Heart right ventricle (tissue), 16 donors: Measurements from ENCODE around the gene NAT8. TPM values are rescaled to one million over a fixed set of nuclear protein-coding genes. Genes with fewer than 3 reads are reported as not detected.
A peak's percentile ranks its signal among the peaks of the same experiment; 100 is the strongest.
"Not testable (repeated sequence)": the region's sequence is repeated elsewhere in the genome, so short reads cannot be mapped to it uniquely, and the experiment has no call there.

Experiments used
- ATAC-seq, 8 donors: fragments of 200-7000 bp; cut with Tn5 transposase; one replicate each; pipeline ENCODE4 v1.9.1; 2020; ENCODE audit warnings: mild to moderate bottlenecking in 8 of 8, moderate library complexity in 8 of 8, moderate number of reproducible peaks in 1 of 8
- DNase-seq, 2 donors: peaks; one replicate each; pipeline ENCODE4 v3.0.0-alpha.2; 2020
- H3K27ac ChIP-seq, 10 donors: fragments of 200-600 bp; sonication (generic) in 2 of 10; one replicate each; pipeline versions ENCODE4 v1.5.0 to v1.8.0; 2020 to 2022; ENCODE audit warnings: mild to moderate bottlenecking in 3 of 10
- H3K27me3 ChIP-seq, 7 donors: fragments of 200-600 bp; one replicate each; pipeline ENCODE4 v1.8.0; 2021 to 2022; ENCODE audit warnings: mild to moderate bottlenecking in 2 of 7
- H3K36me3 ChIP-seq, 9 donors: fragments of 200-600 bp; sonication (generic) in 1 of 9; one replicate each; pipeline versions ENCODE4 v1.5.0 to v1.8.0; 2020 to 2022; ENCODE audit warnings: mild to moderate bottlenecking in 2 of 9
- H3K4me1 ChIP-seq, 9 donors: fragments of 200-600 bp; sonication (generic) in 1 of 9; one replicate each; pipeline versions ENCODE4 v1.5.0 to v1.8.0; 2020 to 2022; ENCODE audit warnings: mild to moderate bottlenecking in 4 of 9
- H3K4me3 ChIP-seq, 10 donors: fragments of 200-600 bp; sonication (generic) in 2 of 10; one replicate each; pipeline versions ENCODE4 v1.5.0 to v1.8.0; 2020 to 2022; ENCODE audit warnings: mild to moderate bottlenecking in 7 of 10, moderate library complexity in 2 of 10
- H3K9me3 ChIP-seq, 11 donors: fragments of 200-600 bp in 10 of 11; sonication (generic) in 2 of 11; one replicate each; pipeline versions ENCODE4 v1.5.0 to v1.8.0; 2013 to 2022; ENCODE audit warnings: mild to moderate bottlenecking in 2 of 11, control low read depth in 1 of 11, moderate library complexity in 1 of 11
- WGBS, 2 donors: extraction: QIAGEN DNeasy Blood & Tissue Kit; methylation state at CpG; one replicate each; pipeline ENCODE4 v1.1.7; 2013; ENCODE audit warnings: inconsistent platforms in 1 of 2; 5-methylcytosine and 5-hydroxymethylcytosine counted together
- intact Hi-C, 10 donors: fragments of 100-400 bp; cut with DNase I; formaldehyde crosslinking; loops; one replicate each; pipeline versions ENCODE4 v1.11.1 to v1.14.2; 2022
- polyA plus RNA-seq, 2 donors: library from polyadenylated mRNA; stranded (reverse); fragments of 200-250 nt; gene quantifications; one replicate each; pipeline ENCODE4 v1.2.3, GENCODE V29; 2013
- total RNA-seq, 10 donors: library from RNA; stranded (reverse); fragmentation: NEBNext Ultra II Directional in 3 of 10; extraction: Animal tissue kit (Norgen Biotek cat#: 25700) in 3 of 10; gene quantifications; one replicate each; pipeline versions ENCODE4 v1.2.1 to v1.2.4, GENCODE V29; 2021 to 2023
- TF ChIP-seq, protein P1 (sequence below), 9 donors: fragments of 200-600 bp; sonication (generic) in 2 of 9; IDR thresholded peaks; one replicate each; pipeline versions ENCODE4 v1.5.0 to v1.8.0; 2021 to 2022; ENCODE audit warnings: antibody characterized with exemption in 9 of 9, mild to moderate bottlenecking in 5 of 9, moderate library complexity in 1 of 9
- donor health status: Arrhythmogenic right ventricular cardiomyopathy.
- donor health status: ischemic (EF 13 %, LVEDD 7.1; RV severe dilation, severe dysfunction).
- donor health status: healthy with polysubstance abuse.
- donor health status: DM: no; HTN: yes; CAD: no.
- donor health status: DM: no; HTN: no; CAD: no.
- donor health status: ischemic (EF 25% LVEDD 6.9; RV normal size, moderate dysfunction).
- donor health status: ischemic (EF 25% LVEDD 5.7; RV mildly dilated, moderate dysfunction).
- donor health status: healthy.
- donor health status: DM: yes; HTN: yes; CAD: no.
- donor health status: Ischemic cardiomyopathy.
- donor health status: ischemic (EF 35%, LVEDD 5.7; RV mildly dilated, moderate dysfunction).
- donor health status: nonischemic (EF 11% LVEDD 7.7; RV severe dilation, severe dysfunction).
- donor health status: DM: yes; HTN: yes; CAD: no.
- donor health status: PGD.
- donor health status: ischemic (EF 29% LVEDD 5.4; RV normal size, mild dysfunction).
- donor health status: nonischemic (EF 23%, LVEDD 6.1; RV moderate dilation, normal function).

NAT8 gene
- total and polyA plus RNA-seq, 12 donors: not detected

DNA sequence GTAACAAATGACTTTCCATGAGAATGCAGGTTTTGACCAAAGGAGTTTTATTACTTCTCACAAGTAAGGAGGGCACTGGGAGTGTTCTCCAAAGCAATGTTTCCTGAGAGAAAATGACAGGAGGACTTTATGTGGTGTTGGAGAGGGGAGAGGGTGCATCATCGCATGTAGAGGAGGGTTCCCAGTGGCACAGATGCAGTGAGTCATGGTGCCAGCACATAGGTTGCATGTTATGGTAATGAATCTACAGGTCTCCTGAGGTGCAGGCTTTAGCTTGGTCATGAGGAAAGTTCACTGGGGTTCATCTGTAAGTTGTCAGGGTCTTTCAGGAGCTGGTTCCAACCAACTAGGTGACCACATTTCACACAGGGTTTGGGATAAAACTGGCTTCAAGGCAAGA is 30.4 kb downstream of the NAT8 start:
- DNase-seq (no peak), ATAC-seq (no peak)
- H3K36me3 ChIP-seq: peaks cover 0 to 30% (median 0%) of the 10 kb centered on the region in 9 donors
- no peak overlapping the region for H3K4me3 ChIP-seq
- H3K4me1 ChIP-seq: peaks cover 0 to 10% (median 0%) of the 10 kb centered on the region in 9 donors
- 95% methylated on average over 1 of the region's 1 CpG for WGBS, 2 donors
- intact Hi-C loops: no loop called here
- H3K27ac ChIP-seq: no peak overlapping the region
- TF ChIP-seq, protein P1, sequence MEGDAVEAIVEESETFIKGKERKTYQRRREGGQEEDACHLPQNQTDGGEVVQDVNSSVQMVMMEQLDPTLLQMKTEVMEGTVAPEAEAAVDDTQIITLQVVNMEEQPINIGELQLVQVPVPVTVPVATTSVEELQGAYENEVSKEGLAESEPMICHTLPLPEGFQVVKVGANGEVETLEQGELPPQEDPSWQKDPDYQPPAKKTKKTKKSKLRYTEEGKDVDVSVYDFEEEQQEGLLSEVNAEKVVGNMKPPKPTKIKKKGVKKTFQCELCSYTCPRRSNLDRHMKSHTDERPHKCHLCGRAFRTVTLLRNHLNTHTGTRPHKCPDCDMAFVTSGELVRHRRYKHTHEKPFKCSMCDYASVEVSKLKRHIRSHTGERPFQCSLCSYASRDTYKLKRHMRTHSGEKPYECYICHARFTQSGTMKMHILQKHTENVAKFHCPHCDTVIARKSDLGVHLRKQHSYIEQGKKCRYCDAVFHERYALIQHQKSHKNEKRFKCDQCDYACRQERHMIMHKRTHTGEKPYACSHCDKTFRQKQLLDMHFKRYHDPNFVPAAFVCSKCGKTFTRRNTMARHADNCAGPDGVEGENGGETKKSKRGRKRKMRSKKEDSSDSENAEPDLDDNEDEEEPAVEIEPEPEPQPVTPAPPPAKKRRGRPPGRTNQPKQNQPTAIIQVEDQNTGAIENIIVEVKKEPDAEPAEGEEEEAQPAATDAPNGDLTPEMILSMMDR (IDR thresholded peaks at IDR 0.05): no peak
- no peaks in the 10 kb centered on the region for H3K27me3 ChIP-seq
- H3K9me3 ChIP-seq: no peaks in the 10 kb centered on the region

DNA sequence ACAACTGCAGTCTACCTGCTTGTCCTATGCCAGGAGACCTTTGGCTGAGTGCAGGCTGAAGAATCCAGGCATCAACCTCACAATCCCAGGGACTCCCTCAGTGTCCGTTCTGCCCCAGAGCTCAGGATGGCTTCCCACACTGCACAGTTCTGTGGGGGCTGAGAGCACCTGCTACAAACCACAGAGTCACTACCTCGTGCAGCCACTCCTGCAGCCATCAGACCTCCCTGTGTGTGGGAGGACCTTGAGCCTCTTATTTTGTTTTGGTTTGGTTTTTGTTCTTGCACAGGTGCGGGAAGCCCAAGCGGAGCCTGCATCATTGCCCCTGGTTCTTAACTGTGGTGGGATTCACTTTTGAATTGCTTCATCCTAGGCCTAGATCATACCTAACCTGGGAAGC is 31.0 kb downstream of the NAT8 start:
- intact Hi-C loops: no loop called here
- 54 to 80% methylated on average over 4 of the region's 4 CpGs for WGBS, 2 donors
- peaks cover 0 to 35% (median 0%) of the 10 kb centered on the region in 9 donors for H3K36me3 ChIP-seq
- ATAC-seq (peak in 1 of 8 donors; percentile 31), DNase-seq (no peak)
- H3K27ac ChIP-seq: no peak overlapping the region
- H3K9me3 ChIP-seq: no peaks in the 10 kb centered on the region
- peaks cover 0 to 10% (median 0%) of the 10 kb centered on the region in 9 donors for H3K4me1 ChIP-seq
- TF ChIP-seq, protein P1 (IDR thresholded peaks at IDR 0.05): no peak
- H3K27me3 ChIP-seq: no peaks in the 10 kb centered on the region
- no peak overlapping the region for H3K4me3 ChIP-seq

DNA sequence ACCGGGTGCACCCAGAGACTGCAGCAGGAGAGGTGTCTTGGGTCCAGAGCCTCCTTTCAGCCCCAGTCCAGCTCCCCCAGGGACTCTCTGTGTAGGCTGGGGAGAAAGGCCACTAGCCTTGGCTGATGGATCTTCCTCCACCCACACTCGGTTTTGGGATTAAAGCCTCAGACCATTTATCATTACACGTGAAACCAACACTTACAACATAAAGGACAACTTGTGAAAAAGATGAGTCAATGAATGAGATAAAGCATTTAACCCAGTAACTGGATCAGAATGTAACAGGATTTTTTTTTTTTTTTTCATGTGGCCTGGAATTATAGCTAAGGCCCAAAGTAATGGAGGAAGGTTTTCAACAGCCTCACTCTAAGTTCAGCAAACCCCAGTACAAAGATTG is 32.1 kb downstream of the NAT8 start:
- intact Hi-C loops: no loop called here
- Histone ChIP-seq H3K4me3 (no peak overlapping the region), H3K27me3 (no peaks in the 10 kb centered on the region), H3K27ac (no peak overlapping the region), H3K36me3 (peaks cover 0 to 40% (median 0%) of the 10 kb centered on the region in 9 donors), H3K4me1 (peaks cover 0 to 6% (median 0%) of the 10 kb centered on the region in 9 donors), H3K9me3 (no peaks in the 10 kb centered on the region)
- ATAC-seq (no peak), DNase-seq (no peak)
- TF ChIP-seq, protein P1 (IDR thresholded peaks at IDR 0.05): no peak
- WGBS, 2 donors: 90% methylated on average over 3 of the region's 3 CpGs

DNA sequence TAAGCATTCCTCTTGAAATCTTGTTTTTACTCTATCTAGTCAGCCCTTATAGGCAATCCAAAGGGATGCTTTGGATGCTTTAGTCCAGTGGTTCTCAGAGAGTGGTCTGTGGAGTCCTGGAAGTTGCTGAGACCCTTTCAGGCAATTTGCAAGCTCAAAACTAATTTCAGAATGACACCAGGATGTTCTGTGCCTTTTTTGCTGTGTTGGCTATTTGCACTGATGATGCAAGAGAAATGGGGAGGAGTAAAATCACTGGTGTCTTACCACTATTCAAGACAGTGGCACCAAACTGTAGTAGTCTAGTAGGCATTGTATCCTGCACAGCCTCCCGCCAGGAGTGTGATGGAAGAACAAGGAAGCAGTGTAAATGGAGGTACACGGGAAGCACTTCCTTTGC is 37.6 kb downstream of the NAT8 start:
- intact Hi-C loops, H3K4me3 ChIP-seq, H3K27me3 ChIP-seq, H3K4me1 ChIP-seq, H3K27ac ChIP-seq, ATAC-seq, DNase-seq, H3K9me3 ChIP-seq: not testable (repeated sequence)
- WGBS, 2 donors: 73% methylated on average over 2 of the region's 2 CpGs
- peaks cover 0 to 75% (median 19%) of the 10 kb centered on the region in 9 donors for H3K36me3 ChIP-seq

- 82 to 84% methylated on average over 4 of the region's 4 CpGs for WGBS, 2 donors
- H3K27me3 ChIP-seq, H3K27ac ChIP-seq, DNase-seq, H3K4me3 ChIP-seq, intact Hi-C loops, H3K9me3 ChIP-seq, ATAC-seq, H3K4me1 ChIP-seq: not testable (repeated sequence)
- peaks cover 0 to 74% (median 19%) of the 10 kb centered on the region in 9 donors for H3K36me3 ChIP-seq
Observed at GRCh38 chr2:73603099-73603588, 39.1 kb downstream of the NAT8 start.
